HG03280 (cell line): ENCODE results near the gene NEK11.
"Not testable (repeated sequence)": the region's sequence is repeated elsewhere in the genome, so short reads cannot be mapped to it uniquely, and the experiment has no call there.

Experiments used
- ATAC-seq: cut with Tn5 transposase; IDR thresholded peaks from one replicate; pipeline ENCODE4 v1.9.1; 2021; ENCODE audit warnings: mild to moderate bottlenecking, moderate library complexity; ENCODE audit not compliant: unreplicated experiment

NEK11 gene

GRCh38 chr3:131353016-131353877 lies 326.6 kb downstream of the NEK11 start:
- no peak for ATAC-seq

- no peak for ATAC-seq
These were observed 327.3 kb downstream of the NEK11 start for GRCh38 chr3:131353986-131354385.

- no peak for ATAC-seq
These were observed 329.4 kb downstream of the NEK11 start for GRCh38 chr3:131356006-131356595.

GRCh38 chr3:131357275-131357674 lies 330.6 kb downstream of the NEK11 start:
- no peak for ATAC-seq

GRCh38 chr3:131360191-131360755 lies 333.6 kb downstream of the NEK11 start:
- no peak for ATAC-seq

- ATAC-seq = not testable (repeated sequence)
These were observed 334.4 kb downstream of the NEK11 start for GRCh38 chr3:131361066-131361463.

- no peak for ATAC-seq
These were observed 335.1 kb downstream of the NEK11 start for GRCh38 chr3:131361464-131362421.

- ATAC-seq = no peak
These were observed 336.6 kb downstream of the NEK11 start for GRCh38 chr3:131363275-131363674.

- no peak for ATAC-seq
These were observed 344.4 kb downstream of the NEK11 start for GRCh38 chr3:131370935-131371687.

GRCh38 chr3:131371688-131372066 lies 345.0 kb downstream of the NEK11 start:
- no peak for ATAC-seq

GRCh38 chr3:131374741-131375140 lies 348.1 kb downstream of the NEK11 start:
- ATAC-seq = no peak

- peak; percentile 1 for ATAC-seq
These were observed 354.3 kb downstream of the NEK11 start for GRCh38 chr3:131380821-131381444.

GRCh38 chr3:131381445-131382291 lies 355.0 kb downstream of the NEK11 start, which contains the start of gene NUDT16:
Gene NUDT16, plus strand, starts transcription at chr3:131381774. Its CDS starts 31 bp downstream, at chr3:131381805.
- peak; percentile 99 for ATAC-seq

- ATAC-seq = no peak
These were observed 359.9 kb downstream of the NEK11 start for GRCh38 chr3:131386429-131387165.

GRCh38 chr3:131387796-131388489 lies 361.3 kb downstream of the NEK11 start:
- ATAC-seq = no peak

- ATAC-seq = no peak
These were observed 361.8 kb downstream of the NEK11 start for GRCh38 chr3:131388490-131388799.

- no peak for ATAC-seq
These were observed 363.7 kb downstream of the NEK11 start for GRCh38 chr3:131390331-131390730.

GRCh38 chr3:131393051-131393450 lies 366.4 kb downstream of the NEK11 start:
- ATAC-seq = no peak
